Stimulated activated CD4-positive, alpha-beta T cell treated with anti-CD3 and anti-CD28 coated beads, TNF-alpha, amount 100 ng/mL, for 4 hours (primary cell): ENCODE data around the gene GDPD3.
A peak's percentile ranks its signal among the peaks of the same experiment; 100 is the strongest.

Experiments used
- DNase-seq, 3 experiments: peaks; one replicate each; pipeline ENCODE4 v3.0.0-alpha.2; 2020; ENCODE audit warnings: low read depth in 3 of 3

GDPD3 gene

GRCh38 chr16:30078744-30079143 is 34.6 kb downstream of the GDPD3 start:
- no peak for DNase-seq

- DNase-seq, result no peak
These were observed 35.7 kb downstream of the GDPD3 start for GRCh38 chr16:30077656-30078055.

- no peak for DNase-seq
These were observed 37.0 kb downstream of the GDPD3 start for GRCh38 chr16:30076276-30076791.

- DNase-seq, result peak; percentile 72 to 75 (median 74)
These were observed 37.6 kb downstream of the GDPD3 start, which contains the start of gene PPP4C for GRCh38 chr16:30075503-30076275. PPP4C (plus strand) TSS chr16:30075994; CDS start chr16:30076378, 384 bp downstream.

- DNase-seq, result no peak
These were observed 42.8 kb downstream of the GDPD3 start for GRCh38 chr16:30070490-30070889.

GRCh38 chr16:30069611-30070462 is 43.5 kb downstream of the GDPD3 start:
- no peak for DNase-seq

- peak in 1 of 3 experiments; percentile 44 for DNase-seq
These were observed 44.4 kb downstream of the GDPD3 start for GRCh38 chr16:30068750-30069610.

GRCh38 chr16:30068333-30068732 is 45.0 kb downstream of the GDPD3 start:
- no peak for DNase-seq

- DNase-seq, result no peak
These were observed 45.8 kb downstream of the GDPD3 start for GRCh38 chr16:30067584-30067916.

GRCh38 chr16:30066761-30067583 is 46.4 kb downstream of the GDPD3 start:
- DNase-seq, result no peak

GRCh38 chr16:30065943-30066760 is 47.2 kb downstream of the GDPD3 start:
- DNase-seq, result no peak

- peak; percentile 88 to 93 (median 91) for DNase-seq
These were observed 48.0 kb downstream of the GDPD3 start, which contains the start of gene ALDOA for GRCh38 chr16:30065102-30065942. ALDOA (plus strand) TSS chr16:30065760; CDS start chr16:30066898, 1,138 bp downstream.

- DNase-seq, result no peak
These were observed 48.6 kb downstream of the GDPD3 start for GRCh38 chr16:30064729-30065101.

GRCh38 chr16:30063893-30064728 is 49.2 kb downstream of the GDPD3 start:
- DNase-seq, result peak; percentile 48 to 60 (median 60)

GRCh38 chr16:30063278-30063892 is 50.0 kb downstream of the GDPD3 start:
- DNase-seq, result no peak

- no peak for DNase-seq
These were observed 52.3 kb downstream of the GDPD3 start for GRCh38 chr16:30060836-30061554.

GRCh38 chr16:30060346-30060745 is 53.0 kb downstream of the GDPD3 start:
- DNase-seq, result no peak
